Measurements from ENCODE around the gene RGS1. TPM values are rescaled to one million over a fixed set of nuclear protein-coding genes. Genes with fewer than 3 reads are reported as not detected.

The RGS1 gene
- total and polyA plus RNA-seq, 2 experiments from 2014 or later: not detected

GRCh38 chr1:192595299-192595698 lies 19.7 kb downstream of the RGS1 start:
- DNase-seq (ENCODE audit: low spot score) (no peak), ATAC-seq (no peak)
- H3K27ac Mint-ChIP-seq: no peak overlapping the region
- no peaks in the 10 kb centered on the region for H3K9me3 Mint-ChIP-seq
- Histone ChIP-seq H3F3A (replicated peaks; ENCODE audit: low read depth) (no peaks in the 10 kb centered on the region), H3K79me2 (replicated peaks; ENCODE audit: insufficient read depth) (no peaks in the 10 kb centered on the region), H3K27me3 (ENCODE audit: insufficient read depth) (no peaks in the 10 kb centered on the region), H3K9me2 (ENCODE audit: insufficient read depth) (no peaks in the 10 kb centered on the region), H3K4me3 (no peak overlapping the region), H3K27ac (ENCODE audit: low read depth) (no peak overlapping the region), H3K36me3 (ENCODE audit: insufficient read depth) (no peaks in the 10 kb centered on the region), H2AFZ (no peak overlapping the region), H3K4me2 (no peak overlapping the region), H4K20me1 (replicated peaks; ENCODE audit: insufficient read depth) (no peaks in the 10 kb centered on the region), H3K4me1 (ENCODE audit: insufficient read depth) (no peaks in the 10 kb centered on the region)
- H3K4me1 Mint-ChIP-seq: peaks cover 3% of the 10 kb centered on the region; the same call in 2 of the 3 replicates
- H3K27me3 Mint-ChIP-seq (ENCODE audit: insufficient read depth, low read depth, poor library complexity): no peaks in the 10 kb centered on the region
- TF ChIP-seq ZNF331 (CRISPR knock-in tag; IDR thresholded peaks at IDR 0.05; ENCODE audit: low read depth): no peak
- H3K4me3 Mint-ChIP-seq: no peak overlapping the region
- no peaks in the 10 kb centered on the region for H3K36me3 Mint-ChIP-seq (ENCODE audit: low read depth)

GRCh38 chr1:192598589-192598988 lies 23.0 kb downstream of the RGS1 start:
- Histone ChIP-seq H3K4me2 (no peak overlapping the region), H3K27ac (ENCODE audit: low read depth) (no peak overlapping the region), H3F3A (replicated peaks; ENCODE audit: low read depth) (no peaks in the 10 kb centered on the region), H3K36me3 (ENCODE audit: insufficient read depth) (no peaks in the 10 kb centered on the region), H4K20me1 (replicated peaks; ENCODE audit: insufficient read depth) (no peaks in the 10 kb centered on the region), H3K79me2 (replicated peaks; ENCODE audit: insufficient read depth) (no peaks in the 10 kb centered on the region), H3K9me2 (ENCODE audit: insufficient read depth) (no peaks in the 10 kb centered on the region), H2AFZ (no peak overlapping the region), H3K27me3 (ENCODE audit: insufficient read depth) (no peaks in the 10 kb centered on the region), H3K4me3 (no peak overlapping the region), H3K4me1 (ENCODE audit: insufficient read depth) (no peaks in the 10 kb centered on the region)
- Mint-ChIP-seq H3K4me1 (peaks cover 3% of the 10 kb centered on the region; the same call in 2 of the 3 replicates), H3K9me3 (no peaks in the 10 kb centered on the region), H3K4me3 (no peak overlapping the region), H3K27ac (no peak overlapping the region), H3K27me3 (ENCODE audit: insufficient read depth, low read depth, poor library complexity) (no peaks in the 10 kb centered on the region), H3K36me3 (ENCODE audit: low read depth) (no peaks in the 10 kb centered on the region)
- ATAC-seq (no peak), DNase-seq (ENCODE audit: low spot score) (no peak)
- no peak for TF ChIP-seq EZH2phosphoT487 (IDR thresholded peaks at IDR 0.05; ENCODE audit: unreplicated experiment)
- no peak for TF ChIP-seq NANOG (IDR thresholded peaks at IDR 0.05; ENCODE audit: borderline replicate concordance)

GRCh38 chr1:192600275-192600674 lies 24.7 kb downstream of the RGS1 start:
- no peak overlapping the region for H2AFZ ChIP-seq
- no peaks in the 10 kb centered on the region for H3K27me3 Mint-ChIP-seq (ENCODE audit: insufficient read depth, low read depth, poor library complexity)
- H3K27ac ChIP-seq (ENCODE audit: low read depth): no peak overlapping the region
- no peak overlapping the region for H3K27ac Mint-ChIP-seq
- no peaks in the 10 kb centered on the region for H3K4me1 Mint-ChIP-seq
- no peaks in the 10 kb centered on the region for H3K4me1 ChIP-seq (ENCODE audit: insufficient read depth)
- ATAC-seq (no peak), DNase-seq (ENCODE audit: low spot score) (no peak)
- H3K4me2 ChIP-seq: no peak overlapping the region
- no peaks in the 10 kb centered on the region for H3K36me3 Mint-ChIP-seq (ENCODE audit: low read depth)
- no peak overlapping the region for H3K4me3 Mint-ChIP-seq
- H3K27me3 ChIP-seq (ENCODE audit: insufficient read depth): no peaks in the 10 kb centered on the region
- no peaks in the 10 kb centered on the region for H4K20me1 ChIP-seq (replicated peaks; ENCODE audit: insufficient read depth)
- no peaks in the 10 kb centered on the region for H3K36me3 ChIP-seq (ENCODE audit: insufficient read depth)
- H3K4me3 ChIP-seq: no peak overlapping the region
- H3F3A ChIP-seq (replicated peaks; ENCODE audit: low read depth): no peaks in the 10 kb centered on the region
- no peaks in the 10 kb centered on the region for H3K9me2 ChIP-seq (ENCODE audit: insufficient read depth)
- H3K79me2 ChIP-seq (replicated peaks; ENCODE audit: insufficient read depth): no peaks in the 10 kb centered on the region
- H3K9me3 Mint-ChIP-seq: no peaks in the 10 kb centered on the region
- TF ChIP-seq POLR2AphosphoS5 (IDR thresholded peaks at IDR 0.05; ENCODE audit: low read depth): no peak
- TF ChIP-seq, protein P1, sequence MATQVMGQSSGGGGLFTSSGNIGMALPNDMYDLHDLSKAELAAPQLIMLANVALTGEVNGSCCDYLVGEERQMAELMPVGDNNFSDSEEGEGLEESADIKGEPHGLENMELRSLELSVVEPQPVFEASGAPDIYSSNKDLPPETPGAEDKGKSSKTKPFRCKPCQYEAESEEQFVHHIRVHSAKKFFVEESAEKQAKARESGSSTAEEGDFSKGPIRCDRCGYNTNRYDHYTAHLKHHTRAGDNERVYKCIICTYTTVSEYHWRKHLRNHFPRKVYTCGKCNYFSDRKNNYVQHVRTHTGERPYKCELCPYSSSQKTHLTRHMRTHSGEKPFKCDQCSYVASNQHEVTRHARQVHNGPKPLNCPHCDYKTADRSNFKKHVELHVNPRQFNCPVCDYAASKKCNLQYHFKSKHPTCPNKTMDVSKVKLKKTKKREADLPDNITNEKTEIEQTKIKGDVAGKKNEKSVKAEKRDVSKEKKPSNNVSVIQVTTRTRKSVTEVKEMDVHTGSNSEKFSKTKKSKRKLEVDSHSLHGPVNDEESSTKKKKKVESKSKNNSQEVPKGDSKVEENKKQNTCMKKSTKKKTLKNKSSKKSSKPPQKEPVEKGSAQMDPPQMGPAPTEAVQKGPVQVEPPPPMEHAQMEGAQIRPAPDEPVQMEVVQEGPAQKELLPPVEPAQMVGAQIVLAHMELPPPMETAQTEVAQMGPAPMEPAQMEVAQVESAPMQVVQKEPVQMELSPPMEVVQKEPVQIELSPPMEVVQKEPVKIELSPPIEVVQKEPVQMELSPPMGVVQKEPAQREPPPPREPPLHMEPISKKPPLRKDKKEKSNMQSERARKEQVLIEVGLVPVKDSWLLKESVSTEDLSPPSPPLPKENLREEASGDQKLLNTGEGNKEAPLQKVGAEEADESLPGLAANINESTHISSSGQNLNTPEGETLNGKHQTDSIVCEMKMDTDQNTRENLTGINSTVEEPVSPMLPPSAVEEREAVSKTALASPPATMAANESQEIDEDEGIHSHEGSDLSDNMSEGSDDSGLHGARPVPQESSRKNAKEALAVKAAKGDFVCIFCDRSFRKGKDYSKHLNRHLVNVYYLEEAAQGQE (IDR thresholded peaks at IDR 0.05; ENCODE audit: unreplicated experiment): no peak
- TF ChIP-seq, protein P2, sequence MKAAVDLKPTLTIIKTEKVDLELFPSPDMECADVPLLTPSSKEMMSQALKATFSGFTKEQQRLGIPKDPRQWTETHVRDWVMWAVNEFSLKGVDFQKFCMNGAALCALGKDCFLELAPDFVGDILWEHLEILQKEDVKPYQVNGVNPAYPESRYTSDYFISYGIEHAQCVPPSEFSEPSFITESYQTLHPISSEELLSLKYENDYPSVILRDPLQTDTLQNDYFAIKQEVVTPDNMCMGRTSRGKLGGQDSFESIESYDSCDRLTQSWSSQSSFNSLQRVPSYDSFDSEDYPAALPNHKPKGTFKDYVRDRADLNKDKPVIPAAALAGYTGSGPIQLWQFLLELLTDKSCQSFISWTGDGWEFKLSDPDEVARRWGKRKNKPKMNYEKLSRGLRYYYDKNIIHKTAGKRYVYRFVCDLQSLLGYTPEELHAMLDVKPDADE (IDR thresholded peaks at IDR 0.05): no peak
- TF ChIP-seq CREB1 (CRISPR knock-in tag; IDR thresholded peaks at IDR 0.05; ENCODE audit: low read depth): no peak
- TF ChIP-seq ZNF114 (CRISPR knock-in tag; IDR thresholded peaks at IDR 0.05): no peak
- TF ChIP-seq JUNB (IDR thresholded peaks at IDR 0.05; ENCODE audit: unreplicated experiment): no peak
- no peak for TF ChIP-seq EZH2phosphoT487 (IDR thresholded peaks at IDR 0.05; ENCODE audit: unreplicated experiment)
- no peak for TF ChIP-seq STAT1 (IDR thresholded peaks at IDR 0.05; ENCODE audit: unreplicated experiment)
